ENCODE results near the gene NELFB. TPM values are rescaled to one million over a fixed set of nuclear protein-coding genes. Genes with fewer than 3 reads are reported as not detected.

The NELFB gene
- total and polyA plus RNA-seq, 9 of the 15 experiments (the other 6 are each of a cell fraction or from before 2014, with no cell fraction given) = 0.24 to 84.0 (median 29.7) TPM

DNA sequence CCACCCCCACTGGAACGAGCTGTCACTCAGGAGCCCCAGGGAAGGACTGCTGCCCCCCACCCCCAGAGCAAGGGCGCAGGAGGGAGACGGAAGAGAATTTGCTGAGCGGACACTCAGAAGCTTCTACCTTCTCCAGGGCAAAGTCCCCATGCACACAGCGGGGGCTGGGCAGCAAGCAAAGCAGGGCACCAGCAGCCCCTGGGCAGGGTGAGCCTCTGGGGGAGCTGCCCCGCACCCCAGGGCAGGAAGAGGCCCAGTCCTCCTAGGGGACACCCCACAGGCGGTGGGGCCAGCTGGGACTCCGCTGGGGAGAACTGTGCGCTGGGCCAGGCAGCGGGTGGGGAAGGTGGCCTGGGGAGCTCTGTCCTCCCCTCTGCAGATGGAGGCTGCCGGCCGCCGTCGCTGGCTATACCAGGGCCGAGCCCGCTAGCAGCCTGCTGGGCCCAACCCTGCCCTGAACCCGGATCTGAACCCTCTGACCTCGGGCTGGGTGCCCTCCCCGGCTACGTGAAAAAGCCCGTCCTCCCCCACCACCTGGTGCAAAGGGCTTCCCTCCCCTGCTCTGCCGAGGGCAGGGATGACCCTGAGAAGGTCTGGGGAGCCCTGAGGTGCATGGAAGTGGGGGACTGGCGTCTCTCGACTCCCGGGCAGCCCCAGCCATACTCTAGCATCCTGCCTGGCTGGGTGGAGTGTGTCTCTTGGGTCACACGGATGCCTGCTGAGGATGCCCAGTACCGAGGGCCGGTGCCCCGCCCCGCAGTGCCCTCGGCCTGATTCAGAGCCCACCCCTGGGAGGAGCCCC is 25.0 kb upstream of the NELFB start (continued):
- TF ChIP-seq, protein P1, sequence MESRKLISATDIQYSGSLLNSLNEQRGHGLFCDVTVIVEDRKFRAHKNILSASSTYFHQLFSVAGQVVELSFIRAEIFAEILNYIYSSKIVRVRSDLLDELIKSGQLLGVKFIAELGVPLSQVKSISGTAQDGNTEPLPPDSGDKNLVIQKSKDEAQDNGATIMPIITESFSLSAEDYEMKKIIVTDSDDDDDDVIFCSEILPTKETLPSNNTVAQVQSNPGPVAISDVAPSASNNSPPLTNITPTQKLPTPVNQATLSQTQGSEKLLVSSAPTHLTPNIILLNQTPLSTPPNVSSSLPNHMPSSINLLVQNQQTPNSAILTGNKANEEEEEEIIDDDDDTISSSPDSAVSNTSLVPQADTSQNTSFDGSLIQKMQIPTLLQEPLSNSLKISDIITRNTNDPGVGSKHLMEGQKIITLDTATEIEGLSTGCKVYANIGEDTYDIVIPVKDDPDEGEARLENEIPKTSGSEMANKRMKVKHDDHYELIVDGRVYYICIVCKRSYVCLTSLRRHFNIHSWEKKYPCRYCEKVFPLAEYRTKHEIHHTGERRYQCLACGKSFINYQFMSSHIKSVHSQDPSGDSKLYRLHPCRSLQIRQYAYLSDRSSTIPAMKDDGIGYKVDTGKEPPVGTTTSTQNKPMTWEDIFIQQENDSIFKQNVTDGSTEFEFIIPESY (CRISPR knock-in tag; IDR thresholded peaks at IDR 0.05) = peak; percentile 89
- TF ChIP-seq, protein P2, sequence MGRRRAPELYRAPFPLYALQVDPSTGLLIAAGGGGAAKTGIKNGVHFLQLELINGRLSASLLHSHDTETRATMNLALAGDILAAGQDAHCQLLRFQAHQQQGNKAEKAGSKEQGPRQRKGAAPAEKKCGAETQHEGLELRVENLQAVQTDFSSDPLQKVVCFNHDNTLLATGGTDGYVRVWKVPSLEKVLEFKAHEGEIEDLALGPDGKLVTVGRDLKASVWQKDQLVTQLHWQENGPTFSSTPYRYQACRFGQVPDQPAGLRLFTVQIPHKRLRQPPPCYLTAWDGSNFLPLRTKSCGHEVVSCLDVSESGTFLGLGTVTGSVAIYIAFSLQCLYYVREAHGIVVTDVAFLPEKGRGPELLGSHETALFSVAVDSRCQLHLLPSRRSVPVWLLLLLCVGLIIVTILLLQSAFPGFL (CRISPR knock-in tag; IDR thresholded peaks at IDR 0.05) = no peak
- TF ChIP-seq POLR2G (IDR thresholded peaks at IDR 0.05; ENCODE audit: low read depth, low read length) (peak; percentile 47; the same call in 1 of the 2 replicates), ZNF699 (CRISPR knock-in tag; IDR thresholded peaks at IDR 0.05; ENCODE audit: insufficient replicate concordance) (no peak), SNIP1 (IDR thresholded peaks at IDR 0.05; ENCODE audit: low read depth) (no peak), ZNF146 (CRISPR knock-in tag; IDR thresholded peaks at IDR 0.05; ENCODE audit: unreplicated experiment) (no peak), ZNF644 (tag; IDR thresholded peaks at IDR 0.05; ENCODE audit: low read depth) (no peak), NELFE (IDR thresholded peaks at IDR 0.05; ENCODE audit: insufficient read depth, insufficient read length) (no peak), HNRNPUL1 (IDR thresholded peaks at IDR 0.05; ENCODE audit: low read length) (no peak), CXXC5 (CRISPR knock-in tag; IDR thresholded peaks at IDR 0.05) (no peak), ARHGAP35 (IDR thresholded peaks at IDR 0.05; ENCODE audit: partially characterized antibody) (no peak), ZSCAN32 (CRISPR knock-in tag; IDR thresholded peaks at IDR 0.05) (no peak), MAFF (IDR thresholded peaks at IDR 0.05; ENCODE audit: low read length) (no peak), RFX1 (IDR thresholded peaks at IDR 0.05) (no peak), ZNF316 (IDR thresholded peaks at IDR 0.05) (peak; percentile 53; the same call in 1 of the 2 replicates), DNMT1 (IDR thresholded peaks at IDR 0.05) (no peak), SOX6 (IDR thresholded peaks at IDR 0.05) (no peak)
- TF ChIP-seq, protein P3, sequence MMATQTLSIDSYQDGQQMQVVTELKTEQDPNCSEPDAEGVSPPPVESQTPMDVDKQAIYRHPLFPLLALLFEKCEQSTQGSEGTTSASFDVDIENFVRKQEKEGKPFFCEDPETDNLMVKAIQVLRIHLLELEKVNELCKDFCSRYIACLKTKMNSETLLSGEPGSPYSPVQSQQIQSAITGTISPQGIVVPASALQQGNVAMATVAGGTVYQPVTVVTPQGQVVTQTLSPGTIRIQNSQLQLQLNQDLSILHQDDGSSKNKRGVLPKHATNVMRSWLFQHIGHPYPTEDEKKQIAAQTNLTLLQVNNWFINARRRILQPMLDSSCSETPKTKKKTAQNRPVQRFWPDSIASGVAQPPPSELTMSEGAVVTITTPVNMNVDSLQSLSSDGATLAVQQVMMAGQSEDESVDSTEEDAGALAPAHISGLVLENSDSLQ (IDR thresholded peaks at IDR 0.05) = peak; percentile 10; the same call in 1 of the 2 replicates
- TF ChIP-seq, protein P4, sequence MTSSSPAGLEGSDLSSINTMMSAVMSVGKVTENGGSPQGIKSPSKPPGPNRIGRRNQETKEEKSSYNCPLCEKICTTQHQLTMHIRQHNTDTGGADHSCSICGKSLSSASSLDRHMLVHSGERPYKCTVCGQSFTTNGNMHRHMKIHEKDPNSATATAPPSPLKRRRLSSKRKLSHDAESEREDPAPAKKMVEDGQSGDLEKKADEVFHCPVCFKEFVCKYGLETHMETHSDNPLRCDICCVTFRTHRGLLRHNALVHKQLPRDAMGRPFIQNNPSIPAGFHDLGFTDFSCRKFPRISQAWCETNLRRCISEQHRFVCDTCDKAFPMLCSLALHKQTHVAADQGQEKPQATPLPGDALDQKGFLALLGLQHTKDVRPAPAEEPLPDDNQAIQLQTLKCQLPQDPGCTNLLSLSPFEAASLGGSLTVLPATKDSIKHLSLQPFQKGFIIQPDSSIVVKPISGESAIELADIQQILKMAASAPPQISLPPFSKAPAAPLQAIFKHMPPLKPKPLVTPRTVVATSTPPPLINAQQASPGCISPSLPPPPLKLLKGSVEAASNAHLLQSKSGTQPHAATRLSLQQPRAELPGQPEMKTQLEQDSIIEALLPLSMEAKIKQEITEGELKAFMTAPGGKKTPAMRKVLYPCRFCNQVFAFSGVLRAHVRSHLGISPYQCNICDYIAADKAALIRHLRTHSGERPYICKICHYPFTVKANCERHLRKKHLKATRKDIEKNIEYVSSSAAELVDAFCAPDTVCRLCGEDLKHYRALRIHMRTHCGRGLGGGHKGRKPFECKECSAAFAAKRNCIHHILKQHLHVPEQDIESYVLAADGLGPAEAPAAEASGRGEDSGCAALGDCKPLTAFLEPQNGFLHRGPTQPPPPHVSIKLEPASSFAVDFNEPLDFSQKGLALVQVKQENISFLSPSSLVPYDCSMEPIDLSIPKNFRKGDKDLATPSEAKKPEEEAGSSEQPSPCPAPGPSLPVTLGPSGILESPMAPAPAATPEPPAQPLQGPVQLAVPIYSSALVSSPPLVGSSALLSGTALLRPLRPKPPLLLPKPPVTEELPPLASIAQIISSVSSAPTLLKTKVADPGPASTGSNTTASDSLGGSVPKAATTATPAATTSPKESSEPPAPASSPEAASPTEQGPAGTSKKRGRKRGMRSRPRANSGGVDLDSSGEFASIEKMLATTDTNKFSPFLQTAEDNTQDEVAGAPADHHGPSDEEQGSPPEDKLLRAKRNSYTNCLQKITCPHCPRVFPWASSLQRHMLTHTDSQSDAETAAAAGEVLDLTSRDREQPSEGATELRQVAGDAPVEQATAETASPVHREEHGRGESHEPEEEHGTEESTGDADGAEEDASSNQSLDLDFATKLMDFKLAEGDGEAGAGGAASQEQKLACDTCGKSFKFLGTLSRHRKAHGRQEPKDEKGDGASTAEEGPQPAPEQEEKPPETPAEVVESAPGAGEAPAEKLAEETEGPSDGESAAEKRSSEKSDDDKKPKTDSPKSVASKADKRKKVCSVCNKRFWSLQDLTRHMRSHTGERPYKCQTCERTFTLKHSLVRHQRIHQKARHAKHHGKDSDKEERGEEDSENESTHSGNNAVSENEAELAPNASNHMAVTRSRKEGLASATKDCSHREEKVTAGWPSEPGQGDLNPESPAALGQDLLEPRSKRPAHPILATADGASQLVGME (CRISPR knock-in tag; IDR thresholded peaks at IDR 0.05) = no peak
